LNCaP clone FGC (cell line): ENCODE results near the gene SHROOM3.
A peak's percentile ranks its signal among the peaks of the same experiment; 100 is the strongest.

Experiments
- DNase-seq: peaks from one replicate; pipeline ENCODE4 v3.0.0-alpha.2; 2011; ENCODE audit warnings: low read depth
- H3K4me3 ChIP-seq: 2 replicates; pipeline ENCODE4 v1.5.1; 2011; ENCODE audit warnings: mild to moderate bottlenecking, low read depth, low read length, control low read depth
- CTCF ChIP-seq: IDR thresholded peaks from 2 replicates; pipeline ENCODE4 v1.5.1; 2012; ENCODE audit warnings: mild to moderate bottlenecking; ENCODE audit not compliant: control insufficient read depth, insufficient read depth; ENCODE audit errors: extremely low read depth

SHROOM3 gene

GRCh38 chr4:76773766-76774165 lies 338.7 kb downstream of the SHROOM3 start:
- H3K4me3 ChIP-seq = no peak overlapping the region
- no peak for DNase-seq
- TF ChIP-seq CTCF = no peak

- DNase-seq = peak; percentile 78
- no peak overlapping the region for H3K4me3 ChIP-seq
- TF ChIP-seq CTCF = no peak
Observed at GRCh38 chr4:76779740-76780459, 344.9 kb downstream of the SHROOM3 start.

- no peak for DNase-seq
- no peak for TF ChIP-seq CTCF
- no peak overlapping the region for H3K4me3 ChIP-seq
Observed at GRCh38 chr4:76780781-76781697, 346.0 kb downstream of the SHROOM3 start.

- no peak for TF ChIP-seq CTCF
- DNase-seq = peak; percentile 62
- H3K4me3 ChIP-seq = no peak overlapping the region
Observed at GRCh38 chr4:76781698-76782595, 346.9 kb downstream of the SHROOM3 start.

DNA sequence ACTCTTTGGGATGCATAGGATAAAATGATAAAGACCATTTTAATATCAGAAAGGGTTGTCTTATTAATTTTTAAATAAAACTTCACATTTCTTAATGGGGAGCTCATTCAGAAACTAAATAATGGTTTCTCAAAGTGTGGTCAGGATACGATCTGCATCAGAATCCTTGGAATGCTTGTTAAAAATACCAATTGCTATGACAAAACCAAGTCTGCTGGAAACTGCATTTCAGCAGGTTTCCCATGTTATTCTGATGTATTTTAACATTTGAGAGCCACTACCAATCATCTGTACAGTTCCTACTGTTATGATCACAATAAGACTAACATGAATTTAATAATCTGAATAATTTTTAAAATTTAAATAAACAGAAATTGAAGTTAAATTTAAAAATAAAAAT lies 347.8 kb downstream of the SHROOM3 start:
- TF ChIP-seq CTCF = no peak
- no peak for DNase-seq
- no peak overlapping the region for H3K4me3 ChIP-seq

- no peak for TF ChIP-seq CTCF
- no peak for DNase-seq
- H3K4me3 ChIP-seq = no peak overlapping the region
Observed at GRCh38 chr4:76783836-76784235, 348.8 kb downstream of the SHROOM3 start.
